ENCODE data around the gene CBLN1.

Gene CBLN1

GRCh38 chr16:49281480-49281842 is at the start of gene CBLN1:
Gene CBLN1, minus strand, starts transcription at chr16:49281838. Its CDS starts 373 bp downstream, at chr16:49281465.
- peak within 1 kb of the TSS; percentile 75 for H3K4me3 ChIP-seq (ENCODE audit: low read depth, low read length)
- H3K27ac ChIP-seq (ENCODE audit: low read depth, low read length) = no peak within 1 kb of the TSS
- H3K9ac ChIP-seq (ENCODE audit: low read length) = peak within 1 kb of the TSS; percentile 26
- no peaks in the 10 kb centered on the region for H3K36me3 ChIP-seq (ENCODE audit: control insufficient read depth, insufficient read depth, low read length)
- H3K27me3 ChIP-seq (ENCODE audit: control insufficient read depth, insufficient read depth, low read length) = peaks cover 93% of the 10 kb centered on the region
- H3K9me3 ChIP-seq (ENCODE audit: control insufficient read depth, insufficient read depth, low read depth, low read length) = no peaks in the 10 kb centered on the region
- peaks cover 34% of the 10 kb centered on the region for H3K4me1 ChIP-seq (ENCODE audit: control insufficient read depth, insufficient read depth, low read length)

- Histone ChIP-seq H3K27ac (ENCODE audit: low read depth, low read length) (no peak overlapping the region), H3K27me3 (ENCODE audit: control insufficient read depth, insufficient read depth, low read length) (peaks cover 9% of the 10 kb centered on the region; the same call in 1 of the 2 replicates), H3K4me1 (ENCODE audit: control insufficient read depth, insufficient read depth, low read length) (no peaks in the 10 kb centered on the region), H3K36me3 (ENCODE audit: control insufficient read depth, insufficient read depth, low read length) (no peaks in the 10 kb centered on the region), H3K4me3 (ENCODE audit: low read depth, low read length) (no peak overlapping the region), H3K9ac (ENCODE audit: low read length) (no peak overlapping the region), H3K9me3 (ENCODE audit: control insufficient read depth, insufficient read depth, low read depth, low read length) (no peaks in the 10 kb centered on the region)
Measured at GRCh38 chr16:49330562-49331201, 49.0 kb upstream of the CBLN1 start.

- Histone ChIP-seq H3K9me3 (ENCODE audit: control insufficient read depth, insufficient read depth, low read depth, low read length) (no peaks in the 10 kb centered on the region), H3K4me3 (ENCODE audit: low read depth, low read length) (no peak overlapping the region), H3K36me3 (ENCODE audit: control insufficient read depth, insufficient read depth, low read length) (no peaks in the 10 kb centered on the region), H3K27ac (ENCODE audit: low read depth, low read length) (no peak overlapping the region), H3K9ac (ENCODE audit: low read length) (no peak overlapping the region), H3K27me3 (ENCODE audit: control insufficient read depth, insufficient read depth, low read length) (0 out of 2 replicates have a peak, but pooled peaks cover 3% of the 10 kb centered on the region), H3K4me1 (ENCODE audit: control insufficient read depth, insufficient read depth, low read length) (no peaks in the 10 kb centered on the region)
Measured at GRCh38 chr16:49328325-49328724, 46.7 kb upstream of the CBLN1 start.

- H3K4me1 ChIP-seq (ENCODE audit: control insufficient read depth, insufficient read depth, low read length) = no peaks in the 10 kb centered on the region
- H3K27me3 ChIP-seq (ENCODE audit: control insufficient read depth, insufficient read depth, low read length) = 0 out of 2 replicates have a peak, but pooled peaks cover 3% of the 10 kb centered on the region
- H3K9me3 ChIP-seq (ENCODE audit: control insufficient read depth, insufficient read depth, low read depth, low read length) = no peaks in the 10 kb centered on the region
- H3K27ac ChIP-seq (ENCODE audit: low read depth, low read length) = no peak overlapping the region
- H3K4me3 ChIP-seq (ENCODE audit: low read depth, low read length) = no peak overlapping the region
- no peaks in the 10 kb centered on the region for H3K36me3 ChIP-seq (ENCODE audit: control insufficient read depth, insufficient read depth, low read length)
- no peak overlapping the region for H3K9ac ChIP-seq (ENCODE audit: low read length)
Measured at GRCh38 chr16:49327466-49327865, 45.8 kb upstream of the CBLN1 start.

GRCh38 chr16:49324703-49325102 is 43.1 kb upstream of the CBLN1 start:
- Histone ChIP-seq H3K4me3 (ENCODE audit: low read depth, low read length) (no peak overlapping the region), H3K27me3 (ENCODE audit: control insufficient read depth, insufficient read depth, low read length) (0 out of 2 replicates have a peak, but pooled peaks cover 3% of the 10 kb centered on the region), H3K9me3 (ENCODE audit: control insufficient read depth, insufficient read depth, low read depth, low read length) (no peaks in the 10 kb centered on the region), H3K9ac (ENCODE audit: low read length) (no peak overlapping the region), H3K4me1 (ENCODE audit: control insufficient read depth, insufficient read depth, low read length) (no peaks in the 10 kb centered on the region), H3K36me3 (ENCODE audit: control insufficient read depth, insufficient read depth, low read length) (no peaks in the 10 kb centered on the region), H3K27ac (ENCODE audit: low read depth, low read length) (no peak overlapping the region)

- Histone ChIP-seq H3K9ac (ENCODE audit: low read length) (no peak overlapping the region), H3K4me3 (ENCODE audit: low read depth, low read length) (no peak overlapping the region), H3K4me1 (ENCODE audit: control insufficient read depth, insufficient read depth, low read length) (peaks cover 10% of the 10 kb centered on the region; the same call in 1 of the 2 replicates), H3K27me3 (ENCODE audit: control insufficient read depth, insufficient read depth, low read length) (peaks cover 16% of the 10 kb centered on the region; the same call in 1 of the 2 replicates), H3K36me3 (ENCODE audit: control insufficient read depth, insufficient read depth, low read length) (no peaks in the 10 kb centered on the region), H3K27ac (ENCODE audit: low read depth, low read length) (no peak overlapping the region), H3K9me3 (ENCODE audit: control insufficient read depth, insufficient read depth, low read depth, low read length) (no peaks in the 10 kb centered on the region)
Measured at GRCh38 chr16:49315602-49316001, 34.0 kb upstream of the CBLN1 start.

- peaks cover 17% of the 10 kb centered on the region; the same call in 1 of the 2 replicates for H3K27me3 ChIP-seq (ENCODE audit: control insufficient read depth, insufficient read depth, low read length)
- H3K4me1 ChIP-seq (ENCODE audit: control insufficient read depth, insufficient read depth, low read length) = peaks cover 10% of the 10 kb centered on the region; the same call in 1 of the 2 replicates
- no peaks in the 10 kb centered on the region for H3K36me3 ChIP-seq (ENCODE audit: control insufficient read depth, insufficient read depth, low read length)
- no peaks in the 10 kb centered on the region for H3K9me3 ChIP-seq (ENCODE audit: control insufficient read depth, insufficient read depth, low read depth, low read length)
- H3K9ac ChIP-seq (ENCODE audit: low read length) = no peak overlapping the region
- no peak overlapping the region for H3K4me3 ChIP-seq (ENCODE audit: low read depth, low read length)
- no peak overlapping the region for H3K27ac ChIP-seq (ENCODE audit: low read depth, low read length)
Measured at GRCh38 chr16:49312389-49312985, 30.8 kb upstream of the CBLN1 start.

GRCh38 chr16:49311823-49312222 is 30.2 kb upstream of the CBLN1 start:
- Histone ChIP-seq H3K9me3 (ENCODE audit: control insufficient read depth, insufficient read depth, low read depth, low read length) (no peaks in the 10 kb centered on the region), H3K9ac (ENCODE audit: low read length) (no peak overlapping the region), H3K27ac (ENCODE audit: low read depth, low read length) (no peak overlapping the region), H3K36me3 (ENCODE audit: control insufficient read depth, insufficient read depth, low read length) (no peaks in the 10 kb centered on the region), H3K4me3 (ENCODE audit: low read depth, low read length) (no peak overlapping the region), H3K4me1 (ENCODE audit: control insufficient read depth, insufficient read depth, low read length) (peaks cover 10% of the 10 kb centered on the region; the same call in 1 of the 2 replicates), H3K27me3 (ENCODE audit: control insufficient read depth, insufficient read depth, low read length) (peaks cover 17% of the 10 kb centered on the region; the same call in 1 of the 2 replicates)

- Histone ChIP-seq H3K9ac (ENCODE audit: low read length) (no peak overlapping the region), H3K27me3 (ENCODE audit: control insufficient read depth, insufficient read depth, low read length) (peaks cover 27% of the 10 kb centered on the region; the same call in 1 of the 2 replicates), H3K9me3 (ENCODE audit: control insufficient read depth, insufficient read depth, low read depth, low read length) (no peaks in the 10 kb centered on the region), H3K27ac (ENCODE audit: low read depth, low read length) (no peak overlapping the region), H3K36me3 (ENCODE audit: control insufficient read depth, insufficient read depth, low read length) (no peaks in the 10 kb centered on the region), H3K4me3 (ENCODE audit: low read depth, low read length) (no peak overlapping the region), H3K4me1 (ENCODE audit: control insufficient read depth, insufficient read depth, low read length) (0 out of 2 replicates have a peak, but pooled peaks cover 2% of the 10 kb centered on the region)
Measured at GRCh38 chr16:49307176-49307575, 25.5 kb upstream of the CBLN1 start.

GRCh38 chr16:49305406-49305805 is 23.8 kb upstream of the CBLN1 start:
- Histone ChIP-seq H3K9me3 (ENCODE audit: control insufficient read depth, insufficient read depth, low read depth, low read length) (no peaks in the 10 kb centered on the region), H3K4me3 (ENCODE audit: low read depth, low read length) (no peak overlapping the region), H3K36me3 (ENCODE audit: control insufficient read depth, insufficient read depth, low read length) (no peaks in the 10 kb centered on the region), H3K27ac (ENCODE audit: low read depth, low read length) (no peak overlapping the region), H3K4me1 (ENCODE audit: control insufficient read depth, insufficient read depth, low read length) (no peaks in the 10 kb centered on the region), H3K27me3 (ENCODE audit: control insufficient read depth, insufficient read depth, low read length) (peaks cover 22% of the 10 kb centered on the region; the same call in 1 of the 2 replicates), H3K9ac (ENCODE audit: low read length) (no peak overlapping the region)

GRCh38 chr16:49292413-49292812 is 10.8 kb upstream of the CBLN1 start:
- Histone ChIP-seq H3K36me3 (ENCODE audit: control insufficient read depth, insufficient read depth, low read length) (no peaks in the 10 kb centered on the region), H3K4me3 (ENCODE audit: low read depth, low read length) (no peak overlapping the region), H3K9ac (ENCODE audit: low read length) (no peak overlapping the region), H3K4me1 (ENCODE audit: control insufficient read depth, insufficient read depth, low read length) (0 out of 2 replicates have a peak, but pooled peaks cover 5% of the 10 kb centered on the region), H3K9me3 (ENCODE audit: control insufficient read depth, insufficient read depth, low read depth, low read length) (no peaks in the 10 kb centered on the region), H3K27ac (ENCODE audit: low read depth, low read length) (no peak overlapping the region), H3K27me3 (ENCODE audit: control insufficient read depth, insufficient read depth, low read length) (peaks cover 35% of the 10 kb centered on the region)

Measured in HUES6 (cell line).